ENCODE results near the gene XYLT1. TPM values are rescaled to one million over a fixed set of nuclear protein-coding genes. Genes with fewer than 3 reads are reported as not detected.

The XYLT1 gene
- total and polyA plus RNA-seq, 2 of the 13 experiments (the other 11 are each of a cell fraction or from before 2014, with no cell fraction given), result not detected

DNA sequence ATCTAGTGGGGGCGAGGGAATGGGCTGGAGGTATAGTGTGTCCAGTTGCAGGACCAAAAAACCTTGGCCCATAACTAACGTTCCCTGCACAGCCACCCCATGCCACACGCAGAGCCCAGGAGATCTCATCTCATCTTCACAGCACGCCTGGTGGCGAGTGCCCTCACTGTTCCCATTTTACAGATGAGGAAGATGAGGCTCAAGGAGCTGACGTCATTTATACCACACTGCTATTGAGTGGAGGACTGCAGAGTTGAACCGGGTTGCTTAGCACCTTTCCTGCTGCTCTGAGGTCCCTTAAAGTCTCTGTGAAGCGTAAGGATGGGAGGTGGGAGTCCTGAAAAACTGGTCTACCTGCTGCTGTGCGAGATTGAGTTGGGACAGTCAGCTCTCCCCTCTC, 172.5 kb downstream of the XYLT1 start:
- Histone ChIP-seq H3K36me3 (replicated peaks in 1 of 2; ENCODE audit: control insufficient read depth in 1 of 2, insufficient read depth in 2 of 2, low read length in 2 of 2) (no peaks in the 10 kb centered on the region), H3K9ac (ENCODE audit: insufficient read depth, low read depth, low read length) (no peak overlapping the region), H4K20me1 (ENCODE audit: insufficient read depth, low read length) (no peaks in the 10 kb centered on the region), H3K4me3 (replicated peaks in 1 of 3; ENCODE audit: insufficient read depth in 1 of 3, low read depth in 2 of 3, low read length in 3 of 3) (no peak overlapping the region), H3K9me3 (ENCODE audit: low read length) (no peaks in the 10 kb centered on the region), H3K4me2 (ENCODE audit: low read depth, low read length) (no peak overlapping the region), H3K4me1 (ENCODE audit: insufficient read depth, low read length) (no peaks in the 10 kb centered on the region), H3K27ac (ENCODE audit: extremely low read length, insufficient read depth, low read length) (no peak overlapping the region), H3K27me3 (ENCODE audit: control insufficient read depth in 1 of 2, insufficient read depth in 2 of 2, low read length in 2 of 2) (peaks cover 0 to 13% of the 10 kb centered on the region in 2 experiments; a peak in 1 of 5 replicates), H2AFZ (ENCODE audit: low read length) (no peak overlapping the region), H3K79me2 (ENCODE audit: insufficient read depth, low read length) (no peaks in the 10 kb centered on the region)
- intact Hi-C loops (cut with micrococcal nuclease; ENCODE audit: unreplicated experiment) (no loop called here), in situ Hi-C loops (cut with HindIII; ENCODE audit: extremely low pct_ligation_motif_present, low pct_unique_long_range_greater_than_20kb) (no loop called here)
- FAIRE-seq (no peak), ATAC-seq (no peak), DNase-seq (ENCODE audit: low spot score) (no peak)
- ChIA-PET CTCF (ENCODE audit: low intra/inter-chr PET ratio, low total read pairs) (no interaction called here), POLR2A (no interaction called here)
- WGBS (ENCODE audit: low lambda C conversion rate), result 25% methylated on average over 9 of the region's 9 CpGs
- no TSS peak for BruUV-seq (replicated peaks)
- no peak for TF ChIP-seq ISL2 (CRISPR knock-in tag; IDR thresholded peaks at IDR 0.05)
- TF ChIP-seq ATF7 (IDR thresholded peaks at IDR 0.05), result peak; percentile 95
- no peak for TF ChIP-seq ATF7 (CRISPR knock-in tag; IDR thresholded peaks at IDR 0.05)
- TF ChIP-seq KMT2B (CRISPR knock-in tag; IDR thresholded peaks at IDR 0.05), result no peak
- TF ChIP-seq ZNF629 (CRISPR knock-in tag; conservative IDR thresholded peaks at IDR 0.05), result peak; percentile 67
- peak; percentile 85 for TF ChIP-seq CREB1 (IDR thresholded peaks at IDR 0.05)
- no peak for TF ChIP-seq CREB1 (CRISPR knock-in tag; IDR thresholded peaks at IDR 0.05)

DNA sequence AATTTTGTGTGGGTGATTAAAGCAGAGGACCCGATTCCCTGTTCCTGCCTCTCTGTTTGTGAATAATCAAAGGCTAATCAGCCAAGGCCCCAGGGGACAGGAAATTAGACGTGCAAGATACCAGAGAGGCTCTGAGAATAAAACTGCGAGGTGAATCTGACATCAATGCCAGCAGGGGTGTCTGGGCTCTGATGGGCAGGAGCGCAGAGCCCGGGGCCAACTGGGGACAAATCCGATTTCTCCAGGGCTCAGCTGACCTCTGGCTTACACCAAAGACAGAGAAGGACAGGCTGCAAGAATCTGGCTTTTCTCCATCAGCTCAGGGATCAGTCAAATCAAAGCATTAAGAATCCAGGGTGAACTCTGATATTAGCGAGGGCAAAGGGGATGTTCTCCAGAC, 174.3 kb downstream of the XYLT1 start:
- Histone ChIP-seq H3K4me2 (ENCODE audit: low read depth, low read length) (no peak overlapping the region), H2AFZ (ENCODE audit: low read length) (no peak overlapping the region), H3K9ac (ENCODE audit: insufficient read depth, low read depth, low read length) (no peak overlapping the region), H3K27me3 (ENCODE audit: control insufficient read depth in 1 of 2, insufficient read depth in 2 of 2, low read length in 2 of 2) (peaks cover 0 to 13% of the 10 kb centered on the region in 2 experiments; a peak in 1 of 5 replicates), H3K79me2 (ENCODE audit: insufficient read depth, low read length) (no peaks in the 10 kb centered on the region), H3K27ac (ENCODE audit: extremely low read length, insufficient read depth, low read length) (no peak overlapping the region), H3K4me1 (ENCODE audit: insufficient read depth, low read length) (no peaks in the 10 kb centered on the region), H3K4me3 (replicated peaks in 1 of 3; ENCODE audit: insufficient read depth in 1 of 3, low read depth in 2 of 3, low read length in 3 of 3) (no peak overlapping the region), H4K20me1 (ENCODE audit: insufficient read depth, low read length) (no peaks in the 10 kb centered on the region), H3K9me3 (ENCODE audit: low read length) (no peaks in the 10 kb centered on the region), H3K36me3 (replicated peaks in 1 of 2; ENCODE audit: control insufficient read depth in 1 of 2, insufficient read depth in 2 of 2, low read length in 2 of 2) (no peaks in the 10 kb centered on the region)
- ChIA-PET POLR2A (no interaction called here), CTCF (ENCODE audit: low intra/inter-chr PET ratio, low total read pairs) (no interaction called here)
- no TSS peak for BruUV-seq (replicated peaks)
- WGBS (ENCODE audit: low lambda C conversion rate), result 3% methylated on average over 7 of the region's 7 CpGs
- DNase-seq (ENCODE audit: low spot score) (no peak), FAIRE-seq (no peak), ATAC-seq (no peak)
- intact Hi-C loops (cut with micrococcal nuclease; ENCODE audit: unreplicated experiment), result no loop called here
- TF ChIP-seq ZMYM2 (CRISPR knock-in tag; IDR thresholded peaks at IDR 0.05), result no peak
- TF ChIP-seq SIX1 (CRISPR knock-in tag; IDR thresholded peaks at IDR 0.05; ENCODE audit: borderline replicate concordance), result no peak
- TF ChIP-seq HHEX (CRISPR knock-in tag; IDR thresholded peaks at IDR 0.05), result no peak
- in situ Hi-C loops (cut with HindIII; ENCODE audit: extremely low pct_ligation_motif_present, low pct_unique_long_range_greater_than_20kb), result no loop called here

Data from HepG2 (cell line).